ENCODE results near the gene FN1. TPM values are rescaled to one million over a fixed set of nuclear protein-coding genes. Genes with fewer than 3 reads are reported as not detected.

FN1 gene
- polyA plus RNA-seq, 1 of the 3 experiments (the other 2 are of a cell fraction) = 1,671 TPM

DNA sequence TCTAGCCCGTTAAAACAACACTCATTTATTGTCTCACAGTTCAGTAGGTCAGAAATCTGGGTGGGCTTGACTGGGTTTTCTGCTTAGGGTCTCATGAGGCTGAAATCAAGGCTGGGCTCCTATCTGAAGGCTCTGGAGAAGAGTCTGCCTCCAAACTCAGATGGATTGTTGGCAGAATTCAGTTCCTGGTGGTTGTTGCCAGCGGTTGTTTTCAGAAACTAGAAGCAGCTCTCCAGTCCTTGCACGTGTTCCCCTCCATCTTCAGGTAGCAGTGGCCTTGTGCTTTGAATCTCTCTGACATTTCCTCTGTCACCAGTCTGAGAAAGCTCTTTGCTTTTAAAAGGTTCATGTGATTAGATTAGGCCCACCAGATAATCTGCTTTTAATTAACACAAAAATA lies 20.1 kb upstream of the FN1 start:
- peaks cover 11% of the 10 kb centered on the region for H3F3A ChIP-seq (replicated peaks; ENCODE audit: insufficient read depth)
- no peak for TF ChIP-seq ELF1 (IDR thresholded peaks at IDR 0.05)
- H4K20me1 ChIP-seq (ENCODE audit: insufficient read depth) = no peaks in the 10 kb centered on the region
- DNase-seq = no peak
- no peaks in the 10 kb centered on the region for H3K9me3 ChIP-seq
- no peaks in the 10 kb centered on the region for H3K36me3 ChIP-seq (replicated peaks in 1 of 2; ENCODE audit: control insufficient read depth in 1 of 2, insufficient read depth in 2 of 2, low read length in 1 of 2)
- no peaks in the 10 kb centered on the region for H3K79me2 ChIP-seq (ENCODE audit: insufficient read depth)
- H3K27ac ChIP-seq (ENCODE audit: low read depth in 2 of 2, low read length in 1 of 2) = no peak overlapping the region
- H3K9ac ChIP-seq = no peak overlapping the region
- ChIA-PET CTCF (interaction anchor here (2.0 to 3.3 kb wide), 3 partner anchors 9 to 475 kb away, joined by 6 to 15 read pairs (median 14); no protein-coding TSS in a partner anchor), POLR2A (no interaction called here)
- no peaks in the 10 kb centered on the region for H3K27me3 ChIP-seq (ENCODE audit: insufficient read depth)
- H2AFZ ChIP-seq (ENCODE audit: low read depth) = no peak overlapping the region
- H3K4me3 ChIP-seq (ENCODE audit: low read depth in 2 of 2, low read length in 1 of 2) = no peak overlapping the region
- no peaks in the 10 kb centered on the region for H3K9me2 ChIP-seq
- no peak overlapping the region for H3K4me2 ChIP-seq
- 97% methylated on average over 3 of the region's 3 CpGs for WGBS (ENCODE audit: low lambda C conversion rate)
- H3K4me1 ChIP-seq (ENCODE audit: control insufficient read depth in 1 of 2, insufficient read depth in 2 of 2, low read depth in 1 of 2, low read length in 1 of 2) = peaks cover 0 to 7% of the 10 kb centered on the region in 2 experiments; a peak in 2 of 4 replicates

DNA sequence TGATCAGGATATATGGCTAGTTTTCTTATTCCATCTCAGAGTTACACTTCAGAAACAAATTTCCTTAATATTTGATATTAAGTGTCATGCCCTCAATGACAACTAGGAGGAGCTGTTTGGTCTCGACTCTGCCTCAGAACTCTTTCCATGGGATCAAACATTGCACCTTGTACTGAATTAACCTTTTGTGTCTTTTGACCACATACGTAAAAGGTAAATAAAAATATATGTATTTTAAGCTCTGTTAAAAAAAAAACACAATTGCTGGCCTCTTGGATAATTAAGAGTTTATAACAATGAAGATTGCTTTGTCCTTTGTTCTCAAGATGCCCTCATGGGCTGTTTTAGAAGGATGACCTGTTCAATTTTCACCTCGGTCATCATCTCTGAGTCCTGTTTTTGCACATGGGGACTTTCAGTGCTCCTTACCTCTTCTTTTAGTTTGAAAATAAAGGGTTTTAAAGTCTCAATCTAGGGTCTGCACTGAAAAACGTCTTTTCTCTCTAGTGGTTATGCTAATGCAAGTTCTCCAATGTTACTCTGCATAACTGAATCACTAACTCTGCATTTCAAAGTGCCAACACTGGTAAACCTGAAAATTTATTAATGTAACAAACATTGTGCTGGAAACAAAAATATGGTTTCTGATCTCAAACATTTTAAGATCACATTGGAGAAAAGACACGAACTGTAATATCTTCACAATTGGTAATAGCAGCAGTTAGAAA lies 18.8 kb upstream of the FN1 start:
- Histone ChIP-seq H3K79me2 (ENCODE audit: insufficient read depth) (no peaks in the 10 kb centered on the region), H3K4me2 (no peak overlapping the region), H3K4me3 (ENCODE audit: low read depth in 2 of 2, low read length in 1 of 2) (no peak overlapping the region; a peak in 1 of 4 replicates), H2AFZ (ENCODE audit: low read depth) (peak overlapping the region; percentile 27; the same call in 1 of the 2 replicates), H3K27ac (ENCODE audit: low read depth in 2 of 2, low read length in 1 of 2) (no peak overlapping the region), H4K20me1 (ENCODE audit: insufficient read depth) (no peaks in the 10 kb centered on the region), H3K9ac (no peak overlapping the region), H3K27me3 (ENCODE audit: insufficient read depth) (no peaks in the 10 kb centered on the region), H3K4me1 (ENCODE audit: control insufficient read depth in 1 of 2, insufficient read depth in 2 of 2, low read depth in 1 of 2, low read length in 1 of 2) (no peaks in the 10 kb centered on the region; a peak in 1 of 4 replicates), H3K36me3 (replicated peaks in 1 of 2; ENCODE audit: control insufficient read depth in 1 of 2, insufficient read depth in 2 of 2, low read length in 1 of 2) (no peaks in the 10 kb centered on the region), H3K9me2 (no peaks in the 10 kb centered on the region), H3F3A (replicated peaks; ENCODE audit: insufficient read depth) (peaks cover under 1% of the 10 kb centered on the region), H3K9me3 (no peaks in the 10 kb centered on the region)
- TF ChIP-seq EZH2phosphoT487 (IDR thresholded peaks at IDR 0.05; ENCODE audit: borderline replicate concordance, low read depth) (no peak), RAD21 (IDR thresholded peaks at IDR 0.05; ENCODE audit: low read length) (peak; percentile 82), TCF12 (IDR thresholded peaks at IDR 0.05) (peak; percentile 4; the same call in 1 of the 2 replicates), YY1 (IDR thresholded peaks at IDR 0.05; ENCODE audit: low read depth) (no peak), GATA2 (CRISPR knock-in tag; IDR thresholded peaks at IDR 0.05) (no peak), MEF2A (IDR thresholded peaks at IDR 0.05; ENCODE audit: borderline replicate concordance, low read depth) (no peak), SMC3 (IDR thresholded peaks at IDR 0.05; ENCODE audit: low read depth, low read length) (peak; percentile 73)
- TF ChIP-seq, protein P1, sequence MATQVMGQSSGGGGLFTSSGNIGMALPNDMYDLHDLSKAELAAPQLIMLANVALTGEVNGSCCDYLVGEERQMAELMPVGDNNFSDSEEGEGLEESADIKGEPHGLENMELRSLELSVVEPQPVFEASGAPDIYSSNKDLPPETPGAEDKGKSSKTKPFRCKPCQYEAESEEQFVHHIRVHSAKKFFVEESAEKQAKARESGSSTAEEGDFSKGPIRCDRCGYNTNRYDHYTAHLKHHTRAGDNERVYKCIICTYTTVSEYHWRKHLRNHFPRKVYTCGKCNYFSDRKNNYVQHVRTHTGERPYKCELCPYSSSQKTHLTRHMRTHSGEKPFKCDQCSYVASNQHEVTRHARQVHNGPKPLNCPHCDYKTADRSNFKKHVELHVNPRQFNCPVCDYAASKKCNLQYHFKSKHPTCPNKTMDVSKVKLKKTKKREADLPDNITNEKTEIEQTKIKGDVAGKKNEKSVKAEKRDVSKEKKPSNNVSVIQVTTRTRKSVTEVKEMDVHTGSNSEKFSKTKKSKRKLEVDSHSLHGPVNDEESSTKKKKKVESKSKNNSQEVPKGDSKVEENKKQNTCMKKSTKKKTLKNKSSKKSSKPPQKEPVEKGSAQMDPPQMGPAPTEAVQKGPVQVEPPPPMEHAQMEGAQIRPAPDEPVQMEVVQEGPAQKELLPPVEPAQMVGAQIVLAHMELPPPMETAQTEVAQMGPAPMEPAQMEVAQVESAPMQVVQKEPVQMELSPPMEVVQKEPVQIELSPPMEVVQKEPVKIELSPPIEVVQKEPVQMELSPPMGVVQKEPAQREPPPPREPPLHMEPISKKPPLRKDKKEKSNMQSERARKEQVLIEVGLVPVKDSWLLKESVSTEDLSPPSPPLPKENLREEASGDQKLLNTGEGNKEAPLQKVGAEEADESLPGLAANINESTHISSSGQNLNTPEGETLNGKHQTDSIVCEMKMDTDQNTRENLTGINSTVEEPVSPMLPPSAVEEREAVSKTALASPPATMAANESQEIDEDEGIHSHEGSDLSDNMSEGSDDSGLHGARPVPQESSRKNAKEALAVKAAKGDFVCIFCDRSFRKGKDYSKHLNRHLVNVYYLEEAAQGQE (IDR thresholded peaks at IDR 0.05; ENCODE audit: low read depth, low read length) = no peak
- TF ChIP-seq, protein P2, sequence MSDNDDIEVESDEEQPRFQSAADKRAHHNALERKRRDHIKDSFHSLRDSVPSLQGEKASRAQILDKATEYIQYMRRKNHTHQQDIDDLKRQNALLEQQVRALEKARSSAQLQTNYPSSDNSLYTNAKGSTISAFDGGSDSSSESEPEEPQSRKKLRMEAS (IDR thresholded peaks at IDR 0.05; ENCODE audit: low read depth) = no peak
- TF ChIP-seq, protein P3, sequence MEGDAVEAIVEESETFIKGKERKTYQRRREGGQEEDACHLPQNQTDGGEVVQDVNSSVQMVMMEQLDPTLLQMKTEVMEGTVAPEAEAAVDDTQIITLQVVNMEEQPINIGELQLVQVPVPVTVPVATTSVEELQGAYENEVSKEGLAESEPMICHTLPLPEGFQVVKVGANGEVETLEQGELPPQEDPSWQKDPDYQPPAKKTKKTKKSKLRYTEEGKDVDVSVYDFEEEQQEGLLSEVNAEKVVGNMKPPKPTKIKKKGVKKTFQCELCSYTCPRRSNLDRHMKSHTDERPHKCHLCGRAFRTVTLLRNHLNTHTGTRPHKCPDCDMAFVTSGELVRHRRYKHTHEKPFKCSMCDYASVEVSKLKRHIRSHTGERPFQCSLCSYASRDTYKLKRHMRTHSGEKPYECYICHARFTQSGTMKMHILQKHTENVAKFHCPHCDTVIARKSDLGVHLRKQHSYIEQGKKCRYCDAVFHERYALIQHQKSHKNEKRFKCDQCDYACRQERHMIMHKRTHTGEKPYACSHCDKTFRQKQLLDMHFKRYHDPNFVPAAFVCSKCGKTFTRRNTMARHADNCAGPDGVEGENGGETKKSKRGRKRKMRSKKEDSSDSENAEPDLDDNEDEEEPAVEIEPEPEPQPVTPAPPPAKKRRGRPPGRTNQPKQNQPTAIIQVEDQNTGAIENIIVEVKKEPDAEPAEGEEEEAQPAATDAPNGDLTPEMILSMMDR (IDR thresholded peaks at IDR 0.05) = peak; percentile 85
- peak; percentile 42 for DNase-seq
- ChIA-PET CTCF (interaction anchor here (0.6 to 3.3 kb wide), 24 partner anchors 10 to 480 kb away, joined by 3 to 15 read pairs (median 3); no protein-coding TSS in a partner anchor), POLR2A (no interaction called here)
- WGBS (ENCODE audit: low lambda C conversion rate) = 59% methylated on average over 5 of the region's 5 CpGs

Data from SK-N-SH (cell line).